Gastroesophageal sphincter (tissue), 3 donors: Measurements from ENCODE around the gene CEP112.

Experiments used
- CTCF ChIP-seq, 4 experiments: fragments of 200-600 bp in 2 of 4; fragments of 450-650 bp in 2 of 4; sonication (generic) in 1 of 4; IDR thresholded peaks; one replicate each; pipeline ENCODE4 v1.5.1; 2017 to 2019; ENCODE audit warnings: antibody characterized with exemption in 4 of 4, mild to moderate bottlenecking in 2 of 4, moderate library complexity in 2 of 4
- POLR2A ChIP-seq, 2 donors: fragments of 450-650 bp; IDR thresholded peaks; one replicate each; pipeline ENCODE4 v1.6.1; 2017; ENCODE audit warnings: antibody characterized with exemption in 2 of 2, mild to moderate bottlenecking in 2 of 2, moderate library complexity in 1 of 2

GRCh38 chr17:65985571-65985970 lies 206.4 kb downstream of the CEP112 start:
- TF ChIP-seq CTCF (IDR thresholded peaks at IDR 0.05) (no peak), POLR2A (IDR thresholded peaks at IDR 0.05) (no peak)
